ENCODE results near the gene HOTAIR. TPM values are rescaled to one million over a fixed set of nuclear protein-coding genes. Genes with fewer than 3 reads are reported as not detected.

HOTAIR gene
- total and polyA plus RNA-seq, 2 donors (not counting 3 experiments of a cell fraction or from before 2014, with no cell fraction given) = not detected

GRCh38 chr12:54004841-54005530 is 30.2 kb upstream of the HOTAIR start:
- H3K27me3 ChIP-seq (ENCODE audit: control insufficient read depth in 2 of 2, insufficient read depth in 2 of 2, low read length in 2 of 2) = peaks cover 79 to 89% of the 10 kb centered on the region in 2 experiments
- H3K36me3 ChIP-seq (ENCODE audit: control insufficient read depth in 2 of 2, extremely low read depth in 1 of 2, insufficient read depth in 2 of 2, low read length in 2 of 2) = no peaks in the 10 kb centered on the region
- no peak overlapping the region for H3K27ac ChIP-seq (ENCODE audit: insufficient read depth, low read depth, low read length)
- no peak overlapping the region for H2AFZ ChIP-seq (ENCODE audit: low read depth, low read length)
- no peaks in the 10 kb centered on the region for H3K79me2 ChIP-seq (ENCODE audit: control insufficient read depth, insufficient read depth, low read length)
- ChIA-PET CTCF (interaction anchor here (1.3 to 17.0 kb wide), 8 partner anchors 9 to 211 kb away, joined by 4 to 616 read pairs (median 24); partner anchors contain the start of genes HOXC5 and SMUG1), POLR2A (no interaction called here)
- H3K4me3 ChIP-seq (replicated peaks in 1 of 3; ENCODE audit: insufficient read depth in 1 of 3, low read depth in 1 of 3, low read length in 3 of 3) = no peak overlapping the region
- no peaks in the 10 kb centered on the region for H3K9me1 ChIP-seq (replicated peaks; ENCODE audit: control insufficient read depth, extremely low read depth, insufficient read depth, low read length)
- DNase-seq (ENCODE audit: low read depth, low spot score) (no peak), FAIRE-seq (no peak)
- no peak overlapping the region for H3K4me2 ChIP-seq (ENCODE audit: insufficient read depth, low read length)
- TF ChIP-seq FOS (IDR thresholded peaks at IDR 0.05; ENCODE audit: borderline replicate concordance, insufficient read depth, low read length) (no peak), POLR2AphosphoS5 (IDR thresholded peaks at IDR 0.05; ENCODE audit: insufficient read depth, low read depth, low read length) (no peak), GATA2 (IDR thresholded peaks at IDR 0.05; ENCODE audit: insufficient read depth, insufficient read length, low read depth, low read length) (no peak), POLR2A (IDR thresholded peaks at IDR 0.05; ENCODE audit: low read depth, low read length) (no peak), JUN (IDR thresholded peaks at IDR 0.05; ENCODE audit: borderline replicate concordance, insufficient read depth, insufficient read length, low read depth) (no peak), MYC (IDR thresholded peaks at IDR 0.05; ENCODE audit: low read depth, low read length) (no peak), EZH2 (IDR thresholded peaks at IDR 0.05; ENCODE audit: borderline replicate concordance, low read depth, low read length, severe bottlenecking) (peak; percentile 92)
- dilution Hi-C loops (cut with MboI; ENCODE audit: extremely low pct_ligation_motif_present, low sequenced_read_pairs) (no loop called here), intact Hi-C loops (cut with micrococcal nuclease) (loop anchor here (10.0 kb wide), 1 partner anchor 360 kb away; the partner anchor contains the start of gene GPR84)
- no peaks in the 10 kb centered on the region for H3K4me1 ChIP-seq (ENCODE audit: control insufficient read depth, extremely low read depth, insufficient read depth, low read length)
- no peak overlapping the region for H3K9ac ChIP-seq (replicated peaks; ENCODE audit: extremely low read depth, insufficient read depth, low read length)
- no peaks in the 10 kb centered on the region for H4K20me1 ChIP-seq (replicated peaks; ENCODE audit: control insufficient read depth, extremely low read depth, insufficient read depth, low read length)
- BruUV-seq (replicated peaks) = no TSS peak
- no peaks in the 10 kb centered on the region for H3K9me3 ChIP-seq (replicated peaks; ENCODE audit: control insufficient read depth, insufficient read depth, low read length)
